ENCODE data around the gene ADAMTS2. TPM values are rescaled to one million over a fixed set of nuclear protein-coding genes. Genes with fewer than 3 reads are reported as not detected.

ADAMTS2 gene
- total RNA-seq, 4 donors from 2014 or later = 6.0 to 20.9 (median 13.5) TPM

GRCh38 chr5:179211068-179211467 is 134.2 kb downstream of the ADAMTS2 start:
- H3K4me1 ChIP-seq = no peaks in the 10 kb centered on the region
- no CpG with 5 or more reads among the region's 3 CpGs for WGBS, 2 donors (ENCODE audit: low coverage in 1 of 2)
- no peaks in the 10 kb centered on the region for H3K36me3 ChIP-seq
- H3K27me3 ChIP-seq = no peaks in the 10 kb centered on the region
- intact Hi-C loops (cut with DNase I; ENCODE audit: low total_unique reads) (no loop called here), in situ Hi-C loops (cut with MboI; ENCODE audit: low pct_ligation_motif_present in 1 of 4, low pct_unique_long_range_greater_than_20kb in 1 of 4, low sequenced_read_pairs in 3 of 4) (no loop called here)
- DNase-seq = no peak
- H3K4me3 ChIP-seq = no peak overlapping the region
- H3K27ac ChIP-seq = no peak overlapping the region
- no peaks in the 10 kb centered on the region for H3K9me3 ChIP-seq
- TF ChIP-seq POLR2A (IDR thresholded peaks at IDR 0.05) = no peak
- TF ChIP-seq, protein P1, sequence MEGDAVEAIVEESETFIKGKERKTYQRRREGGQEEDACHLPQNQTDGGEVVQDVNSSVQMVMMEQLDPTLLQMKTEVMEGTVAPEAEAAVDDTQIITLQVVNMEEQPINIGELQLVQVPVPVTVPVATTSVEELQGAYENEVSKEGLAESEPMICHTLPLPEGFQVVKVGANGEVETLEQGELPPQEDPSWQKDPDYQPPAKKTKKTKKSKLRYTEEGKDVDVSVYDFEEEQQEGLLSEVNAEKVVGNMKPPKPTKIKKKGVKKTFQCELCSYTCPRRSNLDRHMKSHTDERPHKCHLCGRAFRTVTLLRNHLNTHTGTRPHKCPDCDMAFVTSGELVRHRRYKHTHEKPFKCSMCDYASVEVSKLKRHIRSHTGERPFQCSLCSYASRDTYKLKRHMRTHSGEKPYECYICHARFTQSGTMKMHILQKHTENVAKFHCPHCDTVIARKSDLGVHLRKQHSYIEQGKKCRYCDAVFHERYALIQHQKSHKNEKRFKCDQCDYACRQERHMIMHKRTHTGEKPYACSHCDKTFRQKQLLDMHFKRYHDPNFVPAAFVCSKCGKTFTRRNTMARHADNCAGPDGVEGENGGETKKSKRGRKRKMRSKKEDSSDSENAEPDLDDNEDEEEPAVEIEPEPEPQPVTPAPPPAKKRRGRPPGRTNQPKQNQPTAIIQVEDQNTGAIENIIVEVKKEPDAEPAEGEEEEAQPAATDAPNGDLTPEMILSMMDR (IDR thresholded peaks at IDR 0.05) = no peak
- no peak for TF ChIP-seq EP300 (IDR thresholded peaks at IDR 0.05; ENCODE audit: low read depth)
- no peak for TF ChIP-seq POLR2AphosphoS5 (IDR thresholded peaks at IDR 0.05)

- TF ChIP-seq POLR2A (IDR thresholded peaks at IDR 0.05) (no peak), POLR2AphosphoS5 (IDR thresholded peaks at IDR 0.05) (no peak), EP300 (IDR thresholded peaks at IDR 0.05; ENCODE audit: low read depth) (no peak)
- TF ChIP-seq, protein P1 (IDR thresholded peaks at IDR 0.05) = no peak
- Histone ChIP-seq H3K36me3 (no peaks in the 10 kb centered on the region), H3K4me1 (no peaks in the 10 kb centered on the region), H3K27ac (no peak overlapping the region), H3K9me3 (no peaks in the 10 kb centered on the region), H3K27me3 (no peaks in the 10 kb centered on the region), H3K4me3 (no peak overlapping the region)
- 76% methylated on average over 6 of the region's 6 CpGs; no CpG with 5 or more reads in 1 of the 2 donors for WGBS, 2 donors (ENCODE audit: low coverage in 1 of 2)
- DNase-seq = no peak
- in situ Hi-C loops (cut with MboI; ENCODE audit: low pct_ligation_motif_present in 1 of 4, low pct_unique_long_range_greater_than_20kb in 1 of 4, low sequenced_read_pairs in 3 of 4) = no loop called here
- intact Hi-C loops (cut with DNase I; ENCODE audit: low total_unique reads) = no loop called here
Measured at GRCh38 chr5:179210478-179210877, 134.8 kb downstream of the ADAMTS2 start.

DNA sequence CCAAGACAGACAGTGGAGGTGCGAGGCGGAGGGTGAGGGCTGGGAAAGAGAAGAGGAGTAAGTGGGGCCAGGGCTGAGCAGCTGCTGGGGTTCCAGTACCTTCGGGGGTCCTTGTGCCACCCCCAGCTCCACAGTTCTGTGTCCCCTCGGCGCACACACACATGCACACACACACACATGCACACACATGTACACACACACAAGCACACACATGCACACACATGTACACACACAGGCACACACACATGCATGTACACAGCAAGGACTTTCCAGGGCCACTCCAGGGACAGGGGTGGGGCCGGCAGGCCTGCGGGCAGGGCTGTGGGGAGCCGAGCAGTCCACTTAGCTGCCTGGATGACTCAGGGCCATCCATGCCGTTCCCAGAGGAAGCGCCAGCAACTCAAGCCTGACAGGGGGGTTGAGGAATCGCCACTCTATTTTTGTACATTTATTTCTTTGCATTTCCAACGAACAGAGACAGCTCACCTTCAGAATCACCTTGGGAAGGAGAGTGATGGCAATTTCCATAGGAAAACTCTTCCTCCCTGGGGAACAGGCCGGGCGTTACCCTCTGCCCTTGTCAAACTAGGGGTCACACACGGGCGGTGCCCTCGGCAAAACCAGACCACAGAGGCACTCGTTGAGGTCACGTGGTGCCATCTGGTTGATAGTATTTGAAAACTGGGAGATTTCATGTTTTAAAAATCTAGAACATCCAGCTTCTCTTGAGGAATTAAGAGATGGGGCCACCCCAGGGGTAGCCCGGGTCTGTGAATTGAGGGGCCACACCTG is 135.7 kb downstream of the ADAMTS2 start:
- no peaks in the 10 kb centered on the region for H3K4me1 ChIP-seq
- WGBS, 2 donors (ENCODE audit: low coverage in 1 of 2) = 75% methylated on average over 20 of the region's 20 CpGs; no CpG with 5 or more reads in 1 of the 2 donors
- H3K27ac ChIP-seq = no peak overlapping the region
- in situ Hi-C loops (cut with MboI; ENCODE audit: low pct_ligation_motif_present in 1 of 4, low pct_unique_long_range_greater_than_20kb in 1 of 4, low sequenced_read_pairs in 3 of 4) (no loop called here), intact Hi-C loops (cut with DNase I; ENCODE audit: low total_unique reads) (no loop called here)
- H3K9me3 ChIP-seq = no peaks in the 10 kb centered on the region
- no peak overlapping the region for H3K4me3 ChIP-seq
- H3K36me3 ChIP-seq = no peaks in the 10 kb centered on the region
- DNase-seq = no peak
- no peaks in the 10 kb centered on the region for H3K27me3 ChIP-seq
- TF ChIP-seq, protein P1 (IDR thresholded peaks at IDR 0.05) = no peak
- TF ChIP-seq POLR2A (IDR thresholded peaks at IDR 0.05) = no peak
- TF ChIP-seq POLR2AphosphoS5 (IDR thresholded peaks at IDR 0.05) = no peak
- TF ChIP-seq EP300 (IDR thresholded peaks at IDR 0.05; ENCODE audit: low read depth) = no peak

GRCh38 chr5:179208706-179209358 is 136.4 kb downstream of the ADAMTS2 start:
- Histone ChIP-seq H3K36me3 (no peaks in the 10 kb centered on the region), H3K4me3 (no peak overlapping the region), H3K27ac (no peak overlapping the region), H3K4me1 (no peaks in the 10 kb centered on the region), H3K9me3 (no peaks in the 10 kb centered on the region), H3K27me3 (no peaks in the 10 kb centered on the region)
- TF ChIP-seq, protein P1 (IDR thresholded peaks at IDR 0.05) = no peak
- TF ChIP-seq EP300 (IDR thresholded peaks at IDR 0.05; ENCODE audit: low read depth) (no peak), POLR2AphosphoS5 (IDR thresholded peaks at IDR 0.05) (no peak), POLR2A (IDR thresholded peaks at IDR 0.05) (no peak)
- no peak for DNase-seq
- WGBS, 2 donors (ENCODE audit: low coverage in 1 of 2) = 78% methylated on average over 18 of the region's 18 CpGs; no CpG with 5 or more reads in 1 of the 2 donors
- intact Hi-C loops (cut with DNase I; ENCODE audit: low total_unique reads) = no loop called here
- in situ Hi-C loops (cut with MboI; ENCODE audit: low pct_ligation_motif_present in 1 of 4, low pct_unique_long_range_greater_than_20kb in 1 of 4, low sequenced_read_pairs in 3 of 4) = no loop called here

Measured in transverse colon (tissue), 4 donors.